Endothelial cell (in vitro differentiated cells): ENCODE data around the gene UBAC1. TPM values are rescaled to one million over a fixed set of nuclear protein-coding genes. Genes with fewer than 3 reads are reported as not detected.

ENCODE experiments used
- DNase-seq: peaks from one replicate; pipeline ENCODE4 v3.0.0; 2021; ENCODE audit warnings: low spot score
- H3K27ac Mint-ChIP-seq: one replicate; pipeline ENCODE4 v1.8.0; 2021; ENCODE audit warnings: mixed read lengths, inconsistent platforms; ENCODE audit not compliant: unreplicated experiment
- H3K27me3 Mint-ChIP-seq: one replicate; pipeline ENCODE4 v1.8.0; 2021; ENCODE audit warnings: mild to moderate bottlenecking, moderate library complexity, mixed read lengths, inconsistent platforms; ENCODE audit not compliant: unreplicated experiment
- H3K36me3 Mint-ChIP-seq: one replicate; pipeline ENCODE4 v1.8.0; 2021; ENCODE audit warnings: mild to moderate bottlenecking, low read depth, mixed read lengths, inconsistent platforms; ENCODE audit not compliant: unreplicated experiment
- H3K4me1 Mint-ChIP-seq: one replicate; pipeline ENCODE4 v1.8.0; 2021; ENCODE audit warnings: mild to moderate bottlenecking, mixed read lengths, inconsistent platforms; ENCODE audit not compliant: unreplicated experiment
- H3K4me3 Mint-ChIP-seq: one replicate; pipeline ENCODE4 v1.8.0; 2021; ENCODE audit warnings: mild to moderate bottlenecking, mixed read lengths, inconsistent platforms; ENCODE audit not compliant: unreplicated experiment
- H3K9me3 Mint-ChIP-seq: one replicate; pipeline ENCODE4 v1.8.0; 2021; ENCODE audit warnings: mixed read lengths, inconsistent platforms; ENCODE audit not compliant: unreplicated experiment
- CTCF ChIP-seq: fragments of 200-600 bp; sonication (generic); IDR thresholded peaks from one replicate; pipeline ENCODE4 v1.5.0; 2021; ENCODE audit warnings: antibody characterized with exemption; ENCODE audit not compliant: unreplicated experiment
- total RNA-seq: library from RNA; stranded (reverse); fragmentation: NEBNext Ultra II Directional; extraction: Animal tissue kit (Norgen Biotek cat#: 25700); gene quantifications from one replicate; pipeline ENCODE4 v1.2.1, GENCODE V29; 2021; ENCODE audit not compliant: unreplicated experiment

The UBAC1 gene
- total RNA-seq, 1 donor from 2014 or later, result 46.8 TPM

GRCh38 chr9:135990468-135991429 lies 29.6 kb upstream of the UBAC1 start:
- peak; percentile 38 for DNase-seq
- Mint-ChIP-seq H3K36me3 (no peaks in the 10 kb centered on the region), H3K27ac (no peak overlapping the region), H3K4me1 (peaks cover 8% of the 10 kb centered on the region), H3K9me3 (no peaks in the 10 kb centered on the region), H3K4me3 (no peak overlapping the region), H3K27me3 (peaks cover 5% of the 10 kb centered on the region)
- no peak for TF ChIP-seq CTCF

- no peak for TF ChIP-seq CTCF
- Mint-ChIP-seq H3K4me3 (no peak overlapping the region), H3K27me3 (peaks cover 4% of the 10 kb centered on the region), H3K9me3 (no peaks in the 10 kb centered on the region), H3K4me1 (peaks cover 8% of the 10 kb centered on the region), H3K36me3 (no peaks in the 10 kb centered on the region), H3K27ac (no peak overlapping the region)
- no peak for DNase-seq
Observed at GRCh38 chr9:135989722-135990467, 28.7 kb upstream of the UBAC1 start.

- no peak for DNase-seq
- Mint-ChIP-seq H3K9me3 (no peaks in the 10 kb centered on the region), H3K4me3 (no peak overlapping the region), H3K27me3 (peaks cover 4% of the 10 kb centered on the region), H3K36me3 (no peaks in the 10 kb centered on the region), H3K4me1 (peaks cover 8% of the 10 kb centered on the region), H3K27ac (no peak overlapping the region)
- no peak for TF ChIP-seq CTCF
Observed at GRCh38 chr9:135989157-135989556, 28.0 kb upstream of the UBAC1 start.

- Mint-ChIP-seq H3K4me3 (no peak overlapping the region), H3K4me1 (peaks cover 5% of the 10 kb centered on the region), H3K9me3 (no peaks in the 10 kb centered on the region), H3K36me3 (no peaks in the 10 kb centered on the region), H3K27ac (no peak overlapping the region), H3K27me3 (peaks cover 4% of the 10 kb centered on the region)
- no peak for TF ChIP-seq CTCF
- DNase-seq, result no peak
Observed at GRCh38 chr9:135988493-135988892, 27.3 kb upstream of the UBAC1 start.
